ENCODE results near the gene HEATR5B. TPM values are rescaled to one million over a fixed set of nuclear protein-coding genes. Genes with fewer than 3 reads are reported as not detected.
A peak's percentile ranks its signal among the peaks of the same experiment; 100 is the strongest.

Gene HEATR5B
- total RNA-seq, 2 experiments from 2014 or later = 16.4 to 17.0 TPM

- Mint-ChIP-seq H3K36me3 (ENCODE audit: low read depth) (peaks cover 4% of the 10 kb centered on the region), H3K9me3 (ENCODE audit: insufficient read depth) (no peaks in the 10 kb centered on the region), H3K27ac (no peak overlapping the region), H3K27me3 (ENCODE audit: low read depth) (no peaks in the 10 kb centered on the region), H3K4me1 (ENCODE audit: low read depth) (peaks cover 6% of the 10 kb centered on the region), H3K4me3 (no peak overlapping the region)
- ATAC-seq (no peak), DNase-seq (no peak)
- ChIA-PET POLR2A (no interaction called here), CTCF (interaction anchor here (0.8 kb wide), 1 partner anchor 32 kb away, joined by 3 read pairs; no protein-coding TSS in a partner anchor)
These were observed 110.9 kb downstream of the HEATR5B start for GRCh38 chr2:36973320-36973719.

DNA sequence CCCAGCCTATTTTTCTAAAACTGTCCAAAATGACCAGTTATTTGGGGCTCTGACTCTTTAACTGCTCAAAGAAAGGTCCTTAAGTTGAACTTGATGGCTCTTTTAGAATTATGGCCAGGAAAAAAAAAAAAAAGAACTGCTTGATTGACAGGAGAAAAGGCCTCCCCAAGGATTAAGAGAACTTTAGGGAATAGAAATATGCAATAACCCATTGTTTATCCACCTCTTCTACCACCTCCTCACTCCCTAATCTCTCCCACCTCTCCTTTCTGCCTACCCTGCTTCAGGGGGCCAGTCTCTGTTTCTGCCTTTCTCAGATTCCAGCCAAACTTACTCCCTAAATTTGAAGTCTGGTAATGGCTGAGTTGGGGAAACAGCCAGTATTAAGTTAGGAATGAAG lies 112.2 kb downstream of the HEATR5B start:
- ChIA-PET CTCF (no interaction called here), POLR2A (no interaction called here)
- DNase-seq = no peak
- H3K4me1 Mint-ChIP-seq (ENCODE audit: low read depth) = peaks cover 19% of the 10 kb centered on the region
- no peak overlapping the region for H3K4me3 Mint-ChIP-seq
- H3K36me3 Mint-ChIP-seq (ENCODE audit: low read depth) = no peaks in the 10 kb centered on the region
- no peak overlapping the region for H3K27ac Mint-ChIP-seq
- no peaks in the 10 kb centered on the region for H3K9me3 Mint-ChIP-seq (ENCODE audit: insufficient read depth)
- no peak for ATAC-seq
- no peaks in the 10 kb centered on the region for H3K27me3 Mint-ChIP-seq (ENCODE audit: low read depth)

GRCh38 chr2:36967236-36967876 lies 116.8 kb downstream of the HEATR5B start:
- H3K4me3 Mint-ChIP-seq = peak overlapping the region; percentile 93
- no peaks in the 10 kb centered on the region for H3K9me3 Mint-ChIP-seq (ENCODE audit: insufficient read depth)
- H3K27ac Mint-ChIP-seq = peak overlapping the region; percentile 92
- no peak for DNase-seq
- no peak for ATAC-seq
- no peaks in the 10 kb centered on the region for H3K27me3 Mint-ChIP-seq (ENCODE audit: low read depth)
- CTCF ChIA-PET = no interaction called here
- H3K36me3 Mint-ChIP-seq (ENCODE audit: low read depth) = peaks cover 8% of the 10 kb centered on the region
- POLR2A ChIA-PET = interaction anchor here (0.5 to 2.3 kb wide), 6 partner anchors 8 to 678 kb away, joined by 3 to 7 read pairs (median 4); partner anchors contain the start of genes EIF2AK2 and GPATCH11
- H3K4me1 Mint-ChIP-seq (ENCODE audit: low read depth) = peaks cover 39% of the 10 kb centered on the region

- Mint-ChIP-seq H3K4me3 (peak within 1 kb of the TSS; percentile 93), H3K36me3 (ENCODE audit: low read depth) (peaks cover 9% of the 10 kb centered on the region), H3K27ac (peak within 1 kb of the TSS; percentile 92), H3K9me3 (ENCODE audit: insufficient read depth) (no peaks in the 10 kb centered on the region), H3K27me3 (ENCODE audit: low read depth) (no peaks in the 10 kb centered on the region), H3K4me1 (ENCODE audit: low read depth) (peaks cover 42% of the 10 kb centered on the region)
- ATAC-seq (peak; percentile 94), DNase-seq (peak; percentile 97)
- ChIA-PET POLR2A (interaction anchor here (0.5 to 2.3 kb wide), 10 partner anchors 9 to 678 kb away, joined by 3 to 7 read pairs (median 4); partner anchors contain the start of genes EIF2AK2 and GPATCH11), CTCF (no interaction called here)
These were observed 117.6 kb downstream of the HEATR5B start, which contains the start of gene STRN for GRCh38 chr2:36966370-36967235. STRN (minus strand) TSS chr2:36966536; CDS start chr2:36966463, 73 bp downstream.

GRCh38 chr2:36965751-36966369 lies 118.3 kb downstream of the HEATR5B start:
- DNase-seq = peak; percentile 62
- Mint-ChIP-seq H3K36me3 (ENCODE audit: low read depth) (peaks cover 12% of the 10 kb centered on the region), H3K4me3 (peak overlapping the region; percentile 93), H3K9me3 (ENCODE audit: insufficient read depth) (no peaks in the 10 kb centered on the region), H3K27me3 (ENCODE audit: low read depth) (no peaks in the 10 kb centered on the region), H3K27ac (peak overlapping the region; percentile 92), H3K4me1 (ENCODE audit: low read depth) (peaks cover 45% of the 10 kb centered on the region)
- ATAC-seq = peak; percentile 32
- ChIA-PET CTCF (no interaction called here), POLR2A (interaction anchor here (0.7 to 2.3 kb wide), 4 partner anchors 10 to 191 kb away, joined by 3 to 7 read pairs (median 4); partner anchors contain the start of gene EIF2AK2)

- POLR2A ChIA-PET = interaction anchor here (0.5 kb wide), 1 partner anchor 343 kb away, joined by 3 read pairs; no protein-coding TSS in a partner anchor
These were observed 119.0 kb downstream of the HEATR5B start for GRCh38 chr2:36965206-36965605.

DNA sequence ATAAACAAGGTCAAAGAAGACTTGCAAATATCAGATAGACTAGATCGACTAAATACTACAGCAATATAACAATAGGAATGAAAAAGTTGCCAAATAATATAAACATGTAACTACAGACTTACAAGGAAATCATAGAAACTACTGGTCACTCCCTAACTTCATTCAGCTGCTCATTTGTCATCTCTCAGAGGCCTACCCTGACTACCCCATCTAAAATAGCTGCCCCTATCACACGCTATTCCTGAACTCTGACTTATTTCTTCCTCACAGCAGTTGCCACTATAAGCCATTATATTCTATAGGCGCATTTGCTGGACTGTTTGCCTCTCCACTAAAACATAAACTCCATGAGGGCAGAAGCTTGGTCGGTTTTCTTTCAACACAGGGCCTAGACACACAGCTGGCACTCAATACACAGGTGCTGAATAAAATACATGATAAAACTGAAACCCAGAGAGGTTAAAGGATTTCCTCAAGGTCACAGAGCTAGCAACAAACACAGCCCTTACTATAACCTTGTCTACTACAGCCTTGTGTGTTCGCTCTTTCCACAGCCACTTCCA lies 119.6 kb downstream of the HEATR5B start:
- Mint-ChIP-seq H3K4me3 (peak overlapping the region; percentile 93), H3K27ac (no peak overlapping the region), H3K36me3 (ENCODE audit: low read depth) (peaks cover 14% of the 10 kb centered on the region), H3K9me3 (ENCODE audit: insufficient read depth) (no peaks in the 10 kb centered on the region), H3K27me3 (ENCODE audit: low read depth) (no peaks in the 10 kb centered on the region), H3K4me1 (ENCODE audit: low read depth) (peaks cover 53% of the 10 kb centered on the region)
- ChIA-PET CTCF (no interaction called here), POLR2A (interaction anchor here (0.5 kb wide), 1 partner anchor 343 kb away, joined by 3 read pairs; no protein-coding TSS in a partner anchor)
- DNase-seq = no peak
- ATAC-seq = no peak

More at GRCh38 chr2:36965206-36965605, 119.0 kb downstream of the HEATR5B start:
- Mint-ChIP-seq H3K27ac (peak overlapping the region; percentile 92), H3K27me3 (ENCODE audit: low read depth) (no peaks in the 10 kb centered on the region), H3K36me3 (ENCODE audit: low read depth) (peaks cover 14% of the 10 kb centered on the region), H3K4me3 (peak overlapping the region; percentile 93), H3K4me1 (ENCODE audit: low read depth) (peaks cover 48% of the 10 kb centered on the region), H3K9me3 (ENCODE audit: insufficient read depth) (no peaks in the 10 kb centered on the region)
- CTCF ChIA-PET = no interaction called here
- ATAC-seq = no peak
- DNase-seq = no peak

DNA sequence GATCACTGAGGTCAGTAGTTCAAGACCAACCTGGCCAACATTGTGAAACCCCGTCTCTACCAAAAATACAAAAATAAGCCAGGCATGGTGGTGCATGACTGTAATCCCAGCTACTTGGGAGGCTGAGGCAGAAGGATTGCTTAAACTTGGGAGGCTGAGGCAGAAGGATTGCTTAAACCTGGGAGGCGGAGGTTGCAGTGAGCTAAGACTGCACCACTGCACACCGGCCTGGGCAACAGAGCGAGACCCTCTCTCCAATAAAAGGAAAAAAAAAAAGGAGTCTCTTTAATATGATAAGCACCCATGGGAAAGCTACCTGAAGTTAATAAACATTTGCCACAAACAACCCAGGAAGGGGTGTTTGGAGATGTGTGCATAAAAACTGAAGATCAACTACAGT lies 120.4 kb downstream of the HEATR5B start:
- H3K4me3 Mint-ChIP-seq = no peak overlapping the region
- peaks cover 56% of the 10 kb centered on the region for H3K4me1 Mint-ChIP-seq (ENCODE audit: low read depth)
- peaks cover 14% of the 10 kb centered on the region for H3K36me3 Mint-ChIP-seq (ENCODE audit: low read depth)
- ATAC-seq (no peak), DNase-seq (no peak)
- no peaks in the 10 kb centered on the region for H3K27me3 Mint-ChIP-seq (ENCODE audit: low read depth)
- CTCF ChIA-PET = no interaction called here
- no peaks in the 10 kb centered on the region for H3K9me3 Mint-ChIP-seq (ENCODE audit: insufficient read depth)
- POLR2A ChIA-PET = no interaction called here
- no peak overlapping the region for H3K27ac Mint-ChIP-seq

DNA sequence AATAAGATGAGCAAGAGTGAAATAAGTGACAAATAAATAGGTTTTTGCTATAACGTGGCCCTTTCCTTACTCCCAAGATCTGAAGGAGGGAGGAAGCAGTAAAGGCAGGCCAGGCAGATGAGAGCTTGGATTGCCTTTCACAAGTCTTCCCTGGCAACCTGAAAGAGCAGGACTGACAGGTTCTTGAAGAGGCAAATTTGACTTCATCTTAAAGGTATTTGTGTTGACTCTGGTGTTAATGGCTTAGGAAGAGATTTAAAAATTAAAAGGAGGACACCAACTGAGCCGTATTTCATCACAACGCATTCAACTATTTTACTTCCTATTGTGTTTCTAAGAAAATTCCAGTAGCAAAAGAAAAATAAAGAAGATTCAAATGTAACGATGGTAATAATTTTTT lies 121.1 kb downstream of the HEATR5B start:
- Mint-ChIP-seq H3K4me3 (no peak overlapping the region), H3K9me3 (ENCODE audit: insufficient read depth) (no peaks in the 10 kb centered on the region), H3K36me3 (ENCODE audit: low read depth) (peaks cover 18% of the 10 kb centered on the region), H3K27me3 (ENCODE audit: low read depth) (no peaks in the 10 kb centered on the region), H3K4me1 (ENCODE audit: low read depth) (peaks cover 55% of the 10 kb centered on the region), H3K27ac (no peak overlapping the region)
- ATAC-seq = no peak
- CTCF ChIA-PET = no interaction called here
- POLR2A ChIA-PET = no interaction called here
- no peak for DNase-seq

DNA sequence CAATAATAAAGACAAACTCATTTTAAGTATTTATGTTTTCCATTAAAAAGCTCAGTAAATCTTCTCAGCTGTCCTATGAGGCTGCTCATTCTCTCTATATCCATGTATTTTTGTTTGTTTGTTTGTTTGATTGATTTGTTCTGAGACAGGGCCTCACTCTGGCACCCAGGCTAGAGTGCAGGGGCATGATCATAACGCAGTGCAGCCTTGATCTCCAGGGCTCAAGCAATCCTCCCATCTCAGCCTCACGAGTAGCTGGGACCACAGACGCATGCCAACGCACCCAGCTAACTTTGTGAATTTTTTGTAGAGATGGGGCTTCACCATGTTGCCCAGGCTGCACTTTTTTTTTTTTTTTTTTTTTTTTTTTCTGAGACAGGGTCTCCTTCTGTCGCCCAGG lies 123.4 kb downstream of the HEATR5B start:
- no peak for ATAC-seq
- POLR2A ChIA-PET = no interaction called here

GRCh38 chr2:36960005-36960675 lies 124.0 kb downstream of the HEATR5B start:
- CTCF ChIA-PET = no interaction called here
- H3K9me3 Mint-ChIP-seq (ENCODE audit: insufficient read depth) = no peaks in the 10 kb centered on the region
- peaks cover 43% of the 10 kb centered on the region for H3K4me1 Mint-ChIP-seq (ENCODE audit: low read depth)
- no peaks in the 10 kb centered on the region for H3K27me3 Mint-ChIP-seq (ENCODE audit: low read depth)
- H3K27ac Mint-ChIP-seq = no peak overlapping the region
- ATAC-seq = no peak
- POLR2A ChIA-PET = no interaction called here
- H3K36me3 Mint-ChIP-seq (ENCODE audit: low read depth) = peaks cover 22% of the 10 kb centered on the region
- DNase-seq = no peak
- no peak overlapping the region for H3K4me3 Mint-ChIP-seq

More for the DNA sequence above, 123.4 kb downstream of the HEATR5B start:
- CTCF ChIA-PET = no interaction called here
- Mint-ChIP-seq H3K9me3 (ENCODE audit: insufficient read depth) (no peaks in the 10 kb centered on the region), H3K36me3 (ENCODE audit: low read depth) (peaks cover 22% of the 10 kb centered on the region), H3K27me3 (ENCODE audit: low read depth) (no peaks in the 10 kb centered on the region), H3K27ac (no peak overlapping the region), H3K4me1 (ENCODE audit: low read depth) (peaks cover 49% of the 10 kb centered on the region), H3K4me3 (no peak overlapping the region)
- DNase-seq = no peak

Data from activated CD8-positive, alpha-beta T cell treated with anti-CD3 and anti-CD28 coated beads, Interleukin-2, amount 10 ng/mL, durations not matched to agents 7 days and 5 days (primary cell).